Lung (tissue), 12 donors: ENCODE measurements around the gene TEDC2. TPM values are rescaled to one million over a fixed set of nuclear protein-coding genes. Genes with fewer than 3 reads are reported as not detected.

ENCODE experiments used
- ATAC-seq: fragments of 200-7000 bp; cut with Tn5 transposase; one replicate; pipeline ENCODE4 v1.9.1; 2020; ENCODE audit warnings: moderate number of reproducible peaks; ENCODE audit not compliant: insufficient read depth, low FRiP score
- DNase-seq, 3 donors: peaks; one replicate each; pipeline ENCODE4 v3.0.0-alpha.2; 2013 to 2017
- H3K27ac ChIP-seq, 2 donors: one replicate each; pipeline ENCODE4 v1.5.1; 2013; ENCODE audit warnings: mild to moderate bottlenecking in 2 of 2, moderate library complexity in 2 of 2, control low read depth in 1 of 2, inconsistent platforms in 1 of 2, low read depth in 1 of 2, low read length in 1 of 2
- H3K27me3 ChIP-seq, 3 donors: one replicate each; pipeline ENCODE4 v1.5.1; 2013; ENCODE audit warnings: low read length in 2 of 3; ENCODE audit not compliant: control insufficient read depth in 3 of 3, insufficient read depth in 3 of 3
- H3K36me3 ChIP-seq, 4 donors: one replicate each; pipeline ENCODE4 v1.5.1; 2013; ENCODE audit warnings: low read length in 4 of 4, mild to moderate bottlenecking in 1 of 4, moderate library complexity in 1 of 4; ENCODE audit not compliant: control insufficient read depth in 4 of 4, insufficient read depth in 4 of 4
- H3K4me1 ChIP-seq, 5 donors: one replicate each; pipeline ENCODE4 v1.5.1; 2013; ENCODE audit warnings: low read length in 5 of 5, mild to moderate bottlenecking in 2 of 5, moderate library complexity in 1 of 5; ENCODE audit not compliant: control insufficient read depth in 5 of 5, insufficient read depth in 5 of 5
- H3K4me3 ChIP-seq: one replicate; pipeline ENCODE4 v1.5.1; 2013; ENCODE audit warnings: mild to moderate bottlenecking, control low read depth, moderate library complexity
- H3K9ac ChIP-seq, 2 donors: one replicate each; pipeline ENCODE4 v1.5.1; 2013; ENCODE audit warnings: low read length in 2 of 2, control low read depth in 1 of 2; ENCODE audit not compliant: insufficient read depth in 1 of 2
- H3K9me3 ChIP-seq, 4 donors: one replicate each; pipeline ENCODE4 v1.5.1; 2013; ENCODE audit warnings: low read length in 3 of 4, mild to moderate bottlenecking in 1 of 4, moderate library complexity in 1 of 4; ENCODE audit not compliant: control insufficient read depth in 4 of 4, insufficient read depth in 3 of 4
- CTCF ChIP-seq: IDR thresholded peaks from 2 replicates; pipeline ENCODE4 v1.5.1; 2012; ENCODE audit warnings: mild to moderate bottlenecking; ENCODE audit errors: control extremely low read depth, extremely low read depth
- WGBS, 2 donors: extraction: QIAGEN DNeasy Blood & Tissue Kit; methylation state at CpG; one replicate each; pipeline ENCODE4 v1.1.7; 2013; 5-methylcytosine and 5-hydroxymethylcytosine counted together
- polyA plus RNA-seq, 2 donors: library from polyadenylated mRNA; stranded (reverse); fragments of 200-250 nt; gene quantifications; one replicate each; pipeline ENCODE4 v1.2.1, GENCODE V29; 2013
- total RNA-seq, 2 donors: library from RNA; depleted of rRNA in 1 of 2; stranded (reverse); fragments of >200 nt in 1 of 2; gene quantifications; one replicate each; pipeline ENCODE4 v1.2.1, GENCODE V29; 2014 to 2021
- donor health status: control.
- donor health status: control.
- donor health status: Bipolar disorder and iron deficiency.
- donor health status: healthy.
- donor health status: DM: yes; HTN: yes; CAD: no.

TEDC2 gene
- total and polyA plus RNA-seq, 4 donors: 1.1 to 3.6 (median 2.2) TPM

DNA sequence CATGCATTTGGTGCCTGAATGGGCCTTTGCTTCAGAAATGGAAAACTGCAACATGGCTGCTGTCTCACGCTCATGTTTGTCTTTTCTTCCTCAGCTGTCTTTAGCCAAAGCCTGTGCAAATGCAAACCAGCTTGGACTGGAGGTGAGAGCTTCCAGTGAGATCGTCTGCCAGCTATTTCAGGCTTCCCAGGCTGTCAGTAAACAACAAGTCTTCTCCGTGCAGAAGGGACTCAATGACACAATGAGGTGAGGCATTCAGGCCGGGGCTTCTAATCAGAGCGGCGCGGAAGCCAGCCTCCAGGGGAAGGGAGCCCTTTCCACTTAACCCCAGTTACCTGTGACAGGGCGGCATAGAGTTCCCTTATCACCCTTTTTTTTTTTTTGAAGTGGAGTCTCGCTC, 16.4 kb upstream of the TEDC2 start:
- Histone ChIP-seq H3K27me3 (no peaks in the 10 kb centered on the region), H3K27ac (no peak overlapping the region), H3K36me3 (peaks cover 2 to 38% (median 20%) of the 10 kb centered on the region in 4 donors), H3K9me3 (no peaks in the 10 kb centered on the region), H3K4me3 (no peak overlapping the region), H3K9ac (no peak overlapping the region), H3K4me1 (no peaks in the 10 kb centered on the region)
- DNase-seq: no peak
- 90% methylated on average over 9 of the region's 9 CpGs for whole genome bisulfite sequencing, 2 donors
- no peak for TF ChIP-seq CTCF
- no peak for ATAC-seq

- H3K9ac ChIP-seq: no peak overlapping the region
- TF ChIP-seq CTCF: no peak
- WGBS, 2 donors: 83 to 95% methylated on average over 11 of the region's 11 CpGs
- no peaks in the 10 kb centered on the region for H3K4me1 ChIP-seq
- H3K36me3 ChIP-seq: peaks cover 2 to 61% (median 30%) of the 10 kb centered on the region in 4 donors
- DNase-seq: no peak
- no peaks in the 10 kb centered on the region for H3K27me3 ChIP-seq
- H3K4me3 ChIP-seq: no peak overlapping the region
- H3K27ac ChIP-seq: no peak overlapping the region
- H3K9me3 ChIP-seq: peaks cover 0 to 2% (median 0%) of the 10 kb centered on the region in 4 donors
- ATAC-seq: no peak
Observed at GRCh38 chr16:2447920-2448583, 11.9 kb upstream of the TEDC2 start.

- DNase-seq (no peak), ATAC-seq (no peak)
- no peak overlapping the region for H3K27ac ChIP-seq
- H3K36me3 ChIP-seq: peaks cover 0 to 65% (median 31%) of the 10 kb centered on the region in 4 donors
- no peak for TF ChIP-seq CTCF
- no peaks in the 10 kb centered on the region for H3K4me1 ChIP-seq
- peaks cover 0 to 2% (median 0%) of the 10 kb centered on the region in 4 donors for H3K9me3 ChIP-seq
- 97% methylated on average over 25 of the region's 25 CpGs for WGBS, 2 donors
- no peak overlapping the region for H3K4me3 ChIP-seq
- H3K9ac ChIP-seq: no peak overlapping the region
- H3K27me3 ChIP-seq: no peaks in the 10 kb centered on the region
Observed at GRCh38 chr16:2449118-2449517, 10.8 kb upstream of the TEDC2 start.

GRCh38 chr16:2450535-2450934, 9.4 kb upstream of the TEDC2 start:
- H3K27ac ChIP-seq: no peak overlapping the region
- H3K4me1 ChIP-seq: no peaks in the 10 kb centered on the region
- WGBS, 2 donors: 95% methylated on average over 8 of the region's 8 CpGs
- no peak overlapping the region for H3K9ac ChIP-seq
- H3K27me3 ChIP-seq: no peaks in the 10 kb centered on the region
- DNase-seq (no peak), ATAC-seq (no peak)
- no peak overlapping the region for H3K4me3 ChIP-seq
- H3K36me3 ChIP-seq: peaks cover 0 to 56% (median 28%) of the 10 kb centered on the region in 4 donors
- H3K9me3 ChIP-seq: peaks cover 0 to 2% (median 0%) of the 10 kb centered on the region in 4 donors
- no peak for TF ChIP-seq CTCF
